Stomach (tissue), 4 donors: ENCODE data around the gene CCR3.

Source experiments
- CTCF ChIP-seq, 7 experiments: fragments of 450-650 bp in 4 of 7; fragments of 200-600 bp in 3 of 7; sonication (generic) in 3 of 7; IDR thresholded peaks; one replicate each; pipeline ENCODE4 v1.5.1; 2016 to 2019; ENCODE audit warnings: antibody characterized with exemption in 7 of 7, control low read depth in 2 of 7, mild to moderate bottlenecking in 1 of 7
- EP300 ChIP-seq: sonication (generic); formaldehyde crosslinking; IDR thresholded peaks from one replicate; pipeline ENCODE4 v1.6.1; 2017; ENCODE audit warnings: antibody characterized with exemption
- POLR2A ChIP-seq, 4 donors: fragments of 450-650 bp; IDR thresholded peaks; one replicate each; pipeline ENCODE4 v1.6.1; 2016; ENCODE audit warnings: antibody characterized with exemption in 4 of 4, control low read depth in 2 of 4, mild to moderate bottlenecking in 1 of 4, moderate library complexity in 1 of 4
- POLR2AphosphoS5 ChIP-seq, 3 donors: sonication (generic); formaldehyde crosslinking; IDR thresholded peaks; one replicate each; pipeline ENCODE4 v1.6.1; 2016; ENCODE audit warnings: antibody characterized with exemption in 3 of 3

GRCh38 chr3:46215810-46216414 is 26.3 kb upstream of the CCR3 start:
- TF ChIP-seq POLR2AphosphoS5 (IDR thresholded peaks at IDR 0.05): peak in 1 of 3 donors; percentile 50
- no peak for TF ChIP-seq CTCF (IDR thresholded peaks at IDR 0.05)
- no peak for TF ChIP-seq POLR2A (IDR thresholded peaks at IDR 0.05)
- no peak for TF ChIP-seq EP300
